OCI-LY1 (cell line): ENCODE measurements around the gene LRRC32.

ENCODE experiments used
- H2AFZ ChIP-seq: fragments of 200-600 bp; sonication (generic), shearing (Covaris generic); 2 replicates; pipeline ENCODE4 v1.6.0; 2014; ENCODE audit warnings: antibody characterized with exemption, mild to moderate bottlenecking, low read length
- H3F3A ChIP-seq: fragments of 200-600 bp; sonication (generic), shearing (Covaris generic); 2 replicates; pipeline ENCODE4 v1.6.0; 2014; ENCODE audit warnings: mild to moderate bottlenecking, antibody characterized with exemption, low read length, moderate library complexity; ENCODE audit not compliant: insufficient read depth
- H3K27ac ChIP-seq: fragments of 200-600 bp; sonication (generic); 2 replicates; pipeline ENCODE4 v1.5.1; 2014; ENCODE audit warnings: low read length, mixed run types, mild to moderate bottlenecking, low read depth; ENCODE audit not compliant: poor library complexity, severe bottlenecking
- H3K27me3 ChIP-seq: fragments of 200-600 bp; sonication (generic); 2 replicates; pipeline ENCODE4 v1.6.0; 2014; ENCODE audit warnings: antibody characterized with exemption, mild to moderate bottlenecking, low read length, moderate library complexity; ENCODE audit not compliant: insufficient read depth
- H3K36me3 ChIP-seq: fragments of 200-600 bp; sonication (generic); 2 replicates; pipeline ENCODE4 v1.6.1; 2014; ENCODE audit warnings: mild to moderate bottlenecking, antibody characterized with exemption, low read length, moderate library complexity, mixed read lengths; ENCODE audit not compliant: insufficient read depth
- H3K4me1 ChIP-seq: fragments of 200-600 bp; sonication (generic); 2 replicates; pipeline ENCODE4 v1.5.1; 2014; ENCODE audit warnings: mild to moderate bottlenecking, low read length, moderate library complexity; ENCODE audit not compliant: insufficient read depth, severe bottlenecking
- H3K4me2 ChIP-seq: fragments of 200-600 bp; sonication (generic), shearing (Covaris generic); 2 replicates; pipeline ENCODE4 v1.6.1; 2014; ENCODE audit warnings: low read length
- H3K4me3 ChIP-seq: fragments of 200-600 bp; sonication (generic); 2 replicates; pipeline ENCODE4 v1.5.1; 2014; ENCODE audit warnings: low read length, low read depth, mild to moderate bottlenecking, mixed read lengths; ENCODE audit not compliant: poor library complexity, severe bottlenecking
- H3K79me2 ChIP-seq: fragments of 200-600 bp; shearing (Covaris generic); 2 replicates; pipeline ENCODE4 v1.6.1; 2016; ENCODE audit warnings: mixed run types, low read length, mixed read lengths; ENCODE audit not compliant: insufficient read depth
- H3K9ac ChIP-seq: fragments of 200-600 bp; sonication (generic), shearing (Covaris generic); 2 replicates; pipeline ENCODE4 v1.6.1; 2014; ENCODE audit warnings: mild to moderate bottlenecking, low read length, mixed read lengths
- H3K9me2 ChIP-seq: fragments of 200-600 bp; sonication (generic), shearing (Covaris generic); 2 replicates; pipeline ENCODE4 v1.6.1; 2014; ENCODE audit warnings: low read depth, mild to moderate bottlenecking, low read length, mixed read lengths
- H3K9me3 ChIP-seq: fragments of 200-600 bp; shearing (Covaris generic); 2 replicates; pipeline ENCODE4 v1.6.1; 2014; ENCODE audit warnings: low read length, mixed read lengths
- H4K20me1 ChIP-seq: fragments of 200-600 bp; sonication (generic), shearing (Covaris generic); 2 replicates; pipeline ENCODE4 v1.6.0; 2016; ENCODE audit warnings: mild to moderate bottlenecking, low read length; ENCODE audit not compliant: insufficient read depth
- EZH2 ChIP-seq: fragments of 200-600 bp; sonication (generic), shearing (Covaris generic); IDR thresholded peaks from 2 replicates; pipeline ENCODE4 v1.8.0; 2017; ENCODE audit warnings: borderline replicate concordance, mixed run types, mild to moderate bottlenecking, antibody characterized with exemption, low read length, moderate library complexity, mixed read lengths
- TF ChIP-seq, protein P1 (sequence below): fragments of 200-600 bp; sonication (generic), shearing (Covaris generic); IDR thresholded peaks from 2 replicates; pipeline ENCODE4 v1.5.1; 2017; ENCODE audit warnings: mild to moderate bottlenecking, antibody characterized with exemption, low read length, moderate library complexity, mixed read lengths

LRRC32 gene

DNA sequence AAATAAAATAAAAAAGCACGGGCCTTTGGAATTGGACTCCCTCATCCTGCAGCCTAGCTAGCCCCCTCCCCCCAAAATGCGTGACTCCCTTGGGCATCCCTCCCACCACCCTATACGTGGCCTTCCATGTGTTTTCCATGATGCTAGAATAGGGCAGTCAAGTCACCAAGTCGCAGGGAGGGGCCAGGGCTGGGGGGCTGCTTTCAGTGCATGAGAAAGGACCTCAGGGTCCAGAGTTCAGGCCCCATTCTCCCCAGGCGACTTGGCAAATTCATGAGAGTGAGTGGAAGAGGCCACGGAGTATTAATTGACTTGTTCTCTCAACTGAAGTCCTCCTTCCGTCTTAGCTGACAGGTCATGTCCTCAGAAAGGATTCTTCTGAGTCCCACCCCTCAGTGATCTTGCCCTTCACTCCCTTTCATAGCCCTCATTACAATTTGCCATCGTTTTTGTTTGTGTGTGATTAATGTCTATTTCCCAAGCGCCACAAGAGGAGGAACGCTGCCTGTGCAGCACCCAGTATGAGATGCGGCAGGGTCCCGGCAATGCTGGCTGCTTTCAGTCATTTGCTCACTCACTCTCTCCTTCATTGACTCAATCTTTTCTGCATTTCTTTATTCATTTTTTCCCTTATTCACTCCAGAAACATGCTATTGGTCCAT lies 17.4 kb downstream of the LRRC32 start:
- no peaks in the 10 kb centered on the region for H4K20me1 ChIP-seq
- no peak overlapping the region for H2AFZ ChIP-seq

DNA sequence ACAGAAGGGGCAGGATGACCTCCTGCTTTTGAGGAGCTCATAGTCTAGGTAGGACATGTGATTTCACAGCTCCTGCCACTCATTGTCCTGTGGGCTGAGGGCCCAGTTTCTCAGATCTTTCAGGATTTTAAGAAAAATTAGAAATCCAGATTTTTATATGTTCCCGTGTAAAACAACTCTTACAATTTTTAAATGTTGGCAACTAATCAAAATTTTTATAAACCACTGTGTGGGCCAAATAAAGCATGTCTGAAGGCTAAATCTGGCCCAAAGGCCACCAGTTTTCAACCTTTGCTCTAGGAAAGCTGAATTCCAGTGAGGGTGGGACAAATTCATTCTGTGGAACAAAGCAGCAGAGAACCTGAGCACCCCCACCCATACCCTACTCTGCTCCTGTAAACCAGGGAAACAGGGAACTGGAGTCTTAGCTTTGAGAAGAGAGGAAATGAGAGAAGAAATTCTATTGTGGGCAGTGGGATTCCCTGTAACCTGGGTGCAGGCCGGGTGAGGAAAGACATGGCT lies 20.6 kb downstream of the LRRC32 start:
- H3K4me3 ChIP-seq: no peak overlapping the region

More for the DNA sequence above, 17.4 kb downstream of the LRRC32 start:
- Histone ChIP-seq H3K4me2 (no peak overlapping the region), H3K9ac (no peak overlapping the region), H3K36me3 (no peaks in the 10 kb centered on the region), H3K4me1 (no peaks in the 10 kb centered on the region), H3F3A (no peaks in the 10 kb centered on the region), H3K79me2 (no peaks in the 10 kb centered on the region), H3K9me3 (no peaks in the 10 kb centered on the region), H3K27me3 (no peaks in the 10 kb centered on the region), H3K4me3 (no peak overlapping the region), H3K9me2 (no peaks in the 10 kb centered on the region), H3K27ac (no peak overlapping the region)
- TF ChIP-seq EZH2: no peak
- TF ChIP-seq, protein P1, sequence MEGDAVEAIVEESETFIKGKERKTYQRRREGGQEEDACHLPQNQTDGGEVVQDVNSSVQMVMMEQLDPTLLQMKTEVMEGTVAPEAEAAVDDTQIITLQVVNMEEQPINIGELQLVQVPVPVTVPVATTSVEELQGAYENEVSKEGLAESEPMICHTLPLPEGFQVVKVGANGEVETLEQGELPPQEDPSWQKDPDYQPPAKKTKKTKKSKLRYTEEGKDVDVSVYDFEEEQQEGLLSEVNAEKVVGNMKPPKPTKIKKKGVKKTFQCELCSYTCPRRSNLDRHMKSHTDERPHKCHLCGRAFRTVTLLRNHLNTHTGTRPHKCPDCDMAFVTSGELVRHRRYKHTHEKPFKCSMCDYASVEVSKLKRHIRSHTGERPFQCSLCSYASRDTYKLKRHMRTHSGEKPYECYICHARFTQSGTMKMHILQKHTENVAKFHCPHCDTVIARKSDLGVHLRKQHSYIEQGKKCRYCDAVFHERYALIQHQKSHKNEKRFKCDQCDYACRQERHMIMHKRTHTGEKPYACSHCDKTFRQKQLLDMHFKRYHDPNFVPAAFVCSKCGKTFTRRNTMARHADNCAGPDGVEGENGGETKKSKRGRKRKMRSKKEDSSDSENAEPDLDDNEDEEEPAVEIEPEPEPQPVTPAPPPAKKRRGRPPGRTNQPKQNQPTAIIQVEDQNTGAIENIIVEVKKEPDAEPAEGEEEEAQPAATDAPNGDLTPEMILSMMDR: no peak

DNA sequence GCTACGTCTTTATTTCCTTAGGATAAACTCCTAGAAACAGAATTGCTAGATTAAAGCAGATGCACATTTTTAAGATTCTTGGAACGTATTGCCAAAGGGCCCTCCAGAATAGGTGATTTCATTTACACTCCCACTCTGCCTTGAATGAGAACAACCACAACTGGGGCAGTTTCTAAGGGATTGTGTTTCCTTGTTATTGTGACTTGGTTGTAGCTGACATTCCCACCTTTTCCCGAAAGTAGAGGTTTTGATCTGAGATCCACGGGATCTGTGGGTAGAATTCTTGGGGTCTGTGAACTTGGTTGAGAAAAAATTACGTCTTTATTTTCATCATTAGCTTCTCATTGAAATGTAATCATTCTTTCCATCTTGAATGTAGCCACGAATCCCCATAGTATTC lies 21.5 kb downstream of the LRRC32 start:
- no peak overlapping the region for H3K4me3 ChIP-seq

More for the DNA sequence above, 20.6 kb downstream of the LRRC32 start:
- Histone ChIP-seq H3K9me3 (peaks cover 8% of the 10 kb centered on the region; the same call in 1 of the 2 replicates), H3K36me3 (no peaks in the 10 kb centered on the region; the same call in 1 of the 2 replicates), H3K9ac (no peak overlapping the region), H2AFZ (no peak overlapping the region), H3K27me3 (peaks cover 2% of the 10 kb centered on the region; the same call in 1 of the 2 replicates), H3K9me2 (no peaks in the 10 kb centered on the region), H3K79me2 (no peaks in the 10 kb centered on the region), H3F3A (no peaks in the 10 kb centered on the region), H3K4me1 (no peaks in the 10 kb centered on the region), H4K20me1 (no peaks in the 10 kb centered on the region), H3K27ac (no peak overlapping the region), H3K4me2 (no peak overlapping the region)
- TF ChIP-seq EZH2: no peak
- TF ChIP-seq, protein P1: no peak

More for the DNA sequence above, 21.5 kb downstream of the LRRC32 start:
- Histone ChIP-seq H3K9me2 (no peaks in the 10 kb centered on the region), H3K79me2 (no peaks in the 10 kb centered on the region), H3K27ac (no peak overlapping the region), H3K9me3 (peaks cover 8% of the 10 kb centered on the region; the same call in 1 of the 2 replicates), H3F3A (no peaks in the 10 kb centered on the region), H3K36me3 (no peaks in the 10 kb centered on the region; the same call in 1 of the 2 replicates), H2AFZ (no peak overlapping the region), H3K27me3 (peaks cover 6% of the 10 kb centered on the region; the same call in 1 of the 2 replicates), H4K20me1 (no peaks in the 10 kb centered on the region), H3K4me1 (no peaks in the 10 kb centered on the region), H3K9ac (no peak overlapping the region), H3K4me2 (no peak overlapping the region)
- TF ChIP-seq EZH2: no peak
- TF ChIP-seq, protein P1: no peak
